Esophagus squamous epithelium (tissue), 5 donors: ENCODE results near the gene RAB9A. TPM values are rescaled to one million over a fixed set of nuclear protein-coding genes. Genes with fewer than 3 reads are reported as not detected.

Experiments
- DNase-seq: peaks from one replicate; lab custom pipeline; 2025; lab: John Stamatoyannopoulos, UW
- H3K27ac ChIP-seq, 4 donors: fragments of 200-600 bp; sonication (generic); one replicate each; pipeline ENCODE4 v1.5.1; 2016 to 2019; ENCODE audit warnings: mild to moderate bottlenecking in 1 of 4
- H3K27me3 ChIP-seq, 4 donors: fragments of 200-600 bp; sonication (generic); 1 replicate in 3 of 4; 2 replicates in 1 of 4; pipeline versions ENCODE4 v1.5.1 to v1.6.0; 2017 to 2021; ENCODE audit warnings: antibody characterized with exemption in 1 of 4
- H3K36me3 ChIP-seq, 3 donors: fragments of 200-600 bp; sonication (generic); one replicate each; pipeline ENCODE4 v1.5.1; 2016 to 2019
- H3K4me1 ChIP-seq, 3 donors: fragments of 200-600 bp; sonication (generic); one replicate each; pipeline ENCODE4 v1.5.1; 2017 to 2019
- H3K4me3 ChIP-seq, 4 donors: fragments of 200-600 bp; sonication (generic); 1 replicate in 3 of 4; 2 replicates in 1 of 4; pipeline ENCODE4 v1.5.1; 2016 to 2019; ENCODE audit warnings: mild to moderate bottlenecking in 2 of 4, moderate library complexity in 1 of 4
- H3K9me3 ChIP-seq, 3 donors: fragments of 200-600 bp; sonication (generic); one replicate each; pipeline ENCODE4 v1.5.1; 2016 to 2019
- CTCF ChIP-seq, 6 experiments: fragments of 450-650 bp in 4 of 6; fragments of 200-600 bp in 2 of 6; sonication (generic) in 2 of 6; IDR thresholded peaks; one replicate each; pipeline ENCODE4 v1.5.1; 2016 to 2019; ENCODE audit warnings: antibody characterized with exemption in 6 of 6, mild to moderate bottlenecking in 4 of 6, moderate library complexity in 4 of 6
- POLR2A ChIP-seq, 4 donors: fragments of 450-650 bp; IDR thresholded peaks; one replicate each; pipeline ENCODE4 v1.6.1; 2017; ENCODE audit warnings: antibody characterized with exemption in 4 of 4, mild to moderate bottlenecking in 4 of 4, moderate library complexity in 3 of 4
- WGBS, 2 donors: methylation state at CpG; one replicate each; pipeline ENCODE4 v1.1.5; 2018; 5-methylcytosine and 5-hydroxymethylcytosine counted together
- intact Hi-C: fragments of 100-400 bp; cut with DNase I; formaldehyde crosslinking; loops from one replicate; pipeline ENCODE4 v1.15.0; 2022
- total RNA-seq, 4 donors: library from RNA; depleted of rRNA; stranded (reverse); fragments of >200 nt; gene quantifications; one replicate each; pipeline ENCODE4 v1.1.0, GENCODE V29; 2016
- donor health status: DM: yes; HTN: yes; CAD: no.

RAB9A gene
- total RNA-seq, 4 donors from 2014 or later: 24.4 to 28.6 (median 25.8) TPM

- Histone ChIP-seq H3K27me3 (no peaks in the 10 kb centered on the region), H3K36me3 (no peaks in the 10 kb centered on the region), H3K27ac (no peak overlapping the region), H3K9me3 (no peaks in the 10 kb centered on the region), H3K4me1 (peaks cover 5 to 28% (median 8%) of the 10 kb centered on the region in 3 donors), H3K4me3 (no peak overlapping the region)
- 67 to 83% methylated on average over 2 to 5 of the region's 5 CpGs for WGBS, 2 donors
- no peak for DNase-seq
- TF ChIP-seq CTCF (IDR thresholded peaks at IDR 0.05) (no peak), POLR2A (IDR thresholded peaks at IDR 0.05) (no peak)
- intact Hi-C loops: loop anchor here (5.0 kb wide), 1 partner anchor 143 kb away; no protein-coding TSS in a partner anchor
Observed at GRCh38 chrX:13649838-13650237, 39.1 kb upstream of the RAB9A start.

DNA sequence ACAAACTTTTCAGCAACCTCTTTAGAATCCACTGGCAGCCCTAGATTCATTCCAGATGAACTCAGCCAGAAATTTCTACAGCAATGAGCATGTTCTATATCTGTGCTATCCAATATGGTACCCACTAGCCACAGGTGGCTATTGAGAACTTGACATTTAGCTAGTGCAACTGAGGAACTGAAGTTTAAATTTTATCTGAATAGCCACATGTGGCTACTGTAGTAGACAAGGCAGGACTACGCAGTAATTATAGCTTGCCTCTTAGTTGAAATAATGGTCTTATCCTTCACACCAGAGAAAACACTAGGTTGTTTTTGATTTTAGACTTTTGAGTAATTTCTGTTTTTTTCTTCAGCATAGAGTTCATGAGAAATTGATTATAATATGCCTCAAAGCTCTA is 38.6 kb upstream of the RAB9A start:
- no peak overlapping the region for H3K4me3 ChIP-seq
- no peak for DNase-seq
- intact Hi-C loops: no loop called here
- no peaks in the 10 kb centered on the region for H3K9me3 ChIP-seq
- H3K36me3 ChIP-seq: no peaks in the 10 kb centered on the region
- WGBS, 2 donors: 100% methylated on average over 1 of the region's 1 CpG
- no peak overlapping the region for H3K27ac ChIP-seq
- H3K4me1 ChIP-seq: peaks cover 5 to 28% (median 8%) of the 10 kb centered on the region in 3 donors
- no peaks in the 10 kb centered on the region for H3K27me3 ChIP-seq
- TF ChIP-seq CTCF (IDR thresholded peaks at IDR 0.05) (no peak), POLR2A (IDR thresholded peaks at IDR 0.05) (no peak)

DNA sequence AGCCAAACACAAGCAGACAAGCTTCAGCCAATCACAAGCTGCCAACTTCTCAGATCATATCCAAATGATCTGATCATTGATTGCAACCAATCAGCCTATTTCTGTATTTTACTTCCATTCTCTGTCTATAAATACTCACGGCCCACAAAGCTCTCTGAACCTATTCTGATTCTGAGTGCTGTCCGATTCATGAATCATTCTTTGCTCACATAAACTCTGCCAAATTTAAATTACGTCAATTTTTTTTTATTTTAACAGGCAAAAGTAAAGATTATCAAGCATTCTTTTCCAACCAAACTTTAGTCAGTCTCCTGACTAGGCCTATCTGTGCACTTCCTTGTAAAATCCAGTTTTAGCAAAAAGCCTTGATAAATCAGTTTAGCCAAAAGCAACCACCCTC is 37.8 kb upstream of the RAB9A start:
- Histone ChIP-seq H3K4me3 (no peak overlapping the region), H3K9me3 (no peaks in the 10 kb centered on the region), H3K27me3 (no peaks in the 10 kb centered on the region), H3K4me1 (peaks cover 5 to 28% (median 8%) of the 10 kb centered on the region in 3 donors), H3K36me3 (no peaks in the 10 kb centered on the region), H3K27ac (no peak overlapping the region)
- intact Hi-C loops: no loop called here
- no peak for DNase-seq
- no peak for TF ChIP-seq CTCF (IDR thresholded peaks at IDR 0.05)
- TF ChIP-seq POLR2A (IDR thresholded peaks at IDR 0.05): no peak
- 37 to 70% methylated on average over 3 of the region's 3 CpGs for WGBS, 2 donors

DNA sequence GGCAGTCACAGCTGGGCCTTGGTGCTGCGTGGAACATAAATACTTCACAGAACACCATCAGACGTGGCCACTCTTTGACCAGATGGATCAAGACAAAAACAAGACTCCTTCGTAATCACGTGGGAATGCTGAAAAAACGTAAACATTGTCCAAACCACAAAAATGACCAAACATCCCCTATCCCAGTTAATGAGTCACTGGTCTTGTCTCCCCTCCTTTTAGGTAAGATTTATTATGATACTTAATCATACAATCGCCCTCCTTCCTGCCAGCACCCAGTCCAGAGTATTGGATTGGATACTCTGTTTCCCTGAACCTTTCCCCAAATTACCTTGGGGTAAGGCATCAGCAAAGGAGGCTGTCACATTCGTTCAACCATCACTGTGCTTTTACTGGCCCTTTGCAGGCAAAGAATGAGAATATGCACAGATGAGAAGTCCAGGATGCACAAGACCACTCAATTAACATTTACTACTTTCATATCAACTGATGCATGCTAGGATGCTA is 36.6 kb upstream of the RAB9A start:
- Histone ChIP-seq H3K27ac (peak overlapping the region; percentile 69 to 96 (median 82)), H3K4me1 (peaks cover 5 to 26% (median 8%) of the 10 kb centered on the region in 3 donors), H3K27me3 (no peaks in the 10 kb centered on the region), H3K4me3 (peak overlapping the region; percentile 22 to 82 (median 68)), H3K36me3 (no peaks in the 10 kb centered on the region), H3K9me3 (no peaks in the 10 kb centered on the region)
- TF ChIP-seq CTCF (IDR thresholded peaks at IDR 0.05) (no peak), POLR2A (IDR thresholded peaks at IDR 0.05) (no peak)
- 26 to 28% methylated on average over 4 to 7 of the region's 7 CpGs for WGBS, 2 donors
- intact Hi-C loops: no loop called here
- no peak for DNase-seq

GRCh38 chrX:13652850-13653693 is 35.9 kb upstream of the RAB9A start, which contains the start of gene TCEANC:
TSS of gene TCEANC (plus strand) at chrX:13653141. CDS start at chrX:13662509, 9,368 bp downstream.
- WGBS, 2 donors: 0 to 13% methylated on average over 11 to 17 of the region's 54 CpGs
- H3K4me1 ChIP-seq: peaks cover 5 to 19% (median 8%) of the 10 kb centered on the region in 3 donors
- DNase-seq: peak; percentile 84
- H3K27me3 ChIP-seq: no peaks in the 10 kb centered on the region
- peak within 1 kb of the TSS; percentile 89 to 97 (median 95) for H3K27ac ChIP-seq
- TF ChIP-seq CTCF (IDR thresholded peaks at IDR 0.05): no peak
- peak in 3 of 4 donors; percentile 52 to 80 (median 73) for TF ChIP-seq POLR2A (IDR thresholded peaks at IDR 0.05)
- intact Hi-C loops: no loop called here
- no peaks in the 10 kb centered on the region for H3K36me3 ChIP-seq
- peak within 1 kb of the TSS; percentile 53 to 82 (median 68) for H3K4me3 ChIP-seq
- no peaks in the 10 kb centered on the region for H3K9me3 ChIP-seq
